ENCODE data around the gene STAT2.

STAT2 gene

GRCh38 chr12:56299308-56299852 lies 60.5 kb downstream of the STAT2 start:
- peak overlapping the region; percentile 71 for H3K4me3 ChIP-seq (ENCODE audit: low read depth, low read length)
- no peak for TF ChIP-seq CTCF (IDR thresholded peaks at IDR 0.05; ENCODE audit: insufficient read depth, low read depth, low read length, missing control alignments)
- peak; percentile 63 for DNase-seq (ENCODE audit: low read depth)

GRCh38 chr12:56298828-56299227 lies 61.1 kb downstream of the STAT2 start:
- H3K4me3 ChIP-seq (ENCODE audit: low read depth, low read length): peak overlapping the region; percentile 71
- no peak for TF ChIP-seq CTCF (IDR thresholded peaks at IDR 0.05; ENCODE audit: insufficient read depth, low read depth, low read length, missing control alignments)
- DNase-seq (ENCODE audit: low read depth): peak; percentile 8

GRCh38 chr12:56297400-56297799 lies 62.5 kb downstream of the STAT2 start:
- TF ChIP-seq CTCF (IDR thresholded peaks at IDR 0.05; ENCODE audit: insufficient read depth, low read depth, low read length, missing control alignments): no peak
- no peak for DNase-seq (ENCODE audit: low read depth)
- no peak overlapping the region for H3K4me3 ChIP-seq (ENCODE audit: low read depth, low read length)

- DNase-seq (ENCODE audit: low read depth): peak; percentile 27
- TF ChIP-seq CTCF (IDR thresholded peaks at IDR 0.05; ENCODE audit: insufficient read depth, low read depth, low read length, missing control alignments): no peak
- no peak overlapping the region for H3K4me3 ChIP-seq (ENCODE audit: low read depth, low read length)
These were observed 63.6 kb downstream of the STAT2 start for GRCh38 chr12:56296295-56296694.

- no peak for DNase-seq (ENCODE audit: low read depth)
- no peak overlapping the region for H3K4me3 ChIP-seq (ENCODE audit: low read depth, low read length)
- TF ChIP-seq CTCF (IDR thresholded peaks at IDR 0.05; ENCODE audit: insufficient read depth, low read depth, low read length, missing control alignments): no peak
These were observed 66.1 kb downstream of the STAT2 start for GRCh38 chr12:56293795-56294194.

Data from GM12865 (cell line).